ENCODE results near the gene FAM174C.

DNA sequence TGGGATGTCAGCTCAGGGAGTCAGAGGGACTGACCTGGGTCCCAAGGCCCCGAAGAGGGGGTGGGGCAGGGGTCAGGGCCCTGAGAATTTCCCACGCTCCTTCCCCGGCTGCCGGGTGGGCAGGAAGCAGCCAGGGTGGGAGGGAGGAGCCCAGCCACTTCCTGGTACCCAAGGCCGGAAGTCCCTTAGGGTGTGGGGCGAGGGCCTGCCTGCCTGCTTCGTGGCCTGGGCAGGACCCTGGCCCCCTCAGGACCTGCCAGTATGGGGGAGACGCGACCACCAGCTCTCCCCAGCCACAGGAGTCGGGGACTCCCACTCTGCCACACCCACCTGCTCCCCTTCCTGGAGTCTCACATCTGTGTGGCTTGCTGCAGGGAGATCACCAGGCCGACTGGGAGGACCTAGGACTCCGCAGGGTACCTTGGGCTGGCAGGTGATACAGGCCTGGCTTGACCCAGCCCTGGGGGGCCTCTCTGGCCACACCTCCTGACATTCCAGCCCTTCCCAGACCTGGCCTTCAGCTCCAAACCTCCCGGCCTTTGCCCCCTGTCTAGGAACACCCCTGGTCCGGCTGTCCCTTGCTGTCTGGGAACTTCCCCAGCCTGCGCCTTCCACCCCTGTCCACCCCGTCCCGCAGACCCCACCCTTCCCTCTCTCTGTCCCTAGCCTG, 16.0 kb upstream of the FAM174C start:
- TF ChIP-seq POLR2AphosphoS5 (IDR thresholded peaks at IDR 0.05), result peak; percentile 75 to 84
- TF ChIP-seq, protein P1, sequence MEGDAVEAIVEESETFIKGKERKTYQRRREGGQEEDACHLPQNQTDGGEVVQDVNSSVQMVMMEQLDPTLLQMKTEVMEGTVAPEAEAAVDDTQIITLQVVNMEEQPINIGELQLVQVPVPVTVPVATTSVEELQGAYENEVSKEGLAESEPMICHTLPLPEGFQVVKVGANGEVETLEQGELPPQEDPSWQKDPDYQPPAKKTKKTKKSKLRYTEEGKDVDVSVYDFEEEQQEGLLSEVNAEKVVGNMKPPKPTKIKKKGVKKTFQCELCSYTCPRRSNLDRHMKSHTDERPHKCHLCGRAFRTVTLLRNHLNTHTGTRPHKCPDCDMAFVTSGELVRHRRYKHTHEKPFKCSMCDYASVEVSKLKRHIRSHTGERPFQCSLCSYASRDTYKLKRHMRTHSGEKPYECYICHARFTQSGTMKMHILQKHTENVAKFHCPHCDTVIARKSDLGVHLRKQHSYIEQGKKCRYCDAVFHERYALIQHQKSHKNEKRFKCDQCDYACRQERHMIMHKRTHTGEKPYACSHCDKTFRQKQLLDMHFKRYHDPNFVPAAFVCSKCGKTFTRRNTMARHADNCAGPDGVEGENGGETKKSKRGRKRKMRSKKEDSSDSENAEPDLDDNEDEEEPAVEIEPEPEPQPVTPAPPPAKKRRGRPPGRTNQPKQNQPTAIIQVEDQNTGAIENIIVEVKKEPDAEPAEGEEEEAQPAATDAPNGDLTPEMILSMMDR (IDR thresholded peaks at IDR 0.05), result no peak
- no peak for TF ChIP-seq POLR2A (IDR thresholded peaks at IDR 0.05; ENCODE audit: low read depth)
- no peak for TF ChIP-seq EP300 (IDR thresholded peaks at IDR 0.05)
